Muscle layer of duodenum (tissue), 2 donors: ENCODE data around the gene PCDHGA12.
"Not testable (repeated sequence)": the region's sequence is repeated elsewhere in the genome, so short reads cannot be mapped to it uniquely, and the experiment has no call there.

Experiments
- H3K27ac ChIP-seq: one replicate; pipeline ENCODE4 v1.7.0; 2013; ENCODE audit warnings: mild to moderate bottlenecking, low read length
- H3K27me3 ChIP-seq: one replicate; pipeline ENCODE4 v1.7.0; 2013; ENCODE audit warnings: low read depth, mild to moderate bottlenecking, control low read depth, low read length
- H3K36me3 ChIP-seq, 2 donors: one replicate each; pipeline ENCODE4 v1.7.0; 2013; ENCODE audit warnings: low read length in 2 of 2, control low read depth in 1 of 2, mild to moderate bottlenecking in 1 of 2; ENCODE audit not compliant: insufficient read depth in 2 of 2, control insufficient read depth in 1 of 2
- H3K4me1 ChIP-seq, 2 donors: one replicate each; pipeline ENCODE4 v1.7.0; 2013; ENCODE audit warnings: low read length in 2 of 2, mild to moderate bottlenecking in 2 of 2, control low read depth in 1 of 2, moderate library complexity in 1 of 2; ENCODE audit not compliant: insufficient read depth in 2 of 2, control insufficient read depth in 1 of 2
- H3K4me3 ChIP-seq, 2 donors: one replicate each; pipeline ENCODE4 v1.7.0; 2013; ENCODE audit warnings: low read length in 2 of 2, low read depth in 1 of 2, mild to moderate bottlenecking in 1 of 2
- H3K9me3 ChIP-seq, 2 donors: one replicate each; pipeline ENCODE4 v1.7.0; 2013; ENCODE audit warnings: low read length in 2 of 2, control low read depth in 1 of 2, mild to moderate bottlenecking in 1 of 2; ENCODE audit not compliant: control insufficient read depth in 1 of 2
- donor health status: healthy.

The PCDHGA12 gene

GRCh38 chr5:141394401-141395187 is 35.7 kb upstream of the PCDHGA12 start:
- H3K4me1 ChIP-seq, H3K27ac ChIP-seq, H3K27me3 ChIP-seq, H3K36me3 ChIP-seq: not testable (repeated sequence)
- H3K4me3 ChIP-seq: peak overlapping the region in 1 of 2 donors; percentile 73
- peaks cover 60 to 82% of the 10 kb centered on the region in 2 donors for H3K9me3 ChIP-seq

DNA sequence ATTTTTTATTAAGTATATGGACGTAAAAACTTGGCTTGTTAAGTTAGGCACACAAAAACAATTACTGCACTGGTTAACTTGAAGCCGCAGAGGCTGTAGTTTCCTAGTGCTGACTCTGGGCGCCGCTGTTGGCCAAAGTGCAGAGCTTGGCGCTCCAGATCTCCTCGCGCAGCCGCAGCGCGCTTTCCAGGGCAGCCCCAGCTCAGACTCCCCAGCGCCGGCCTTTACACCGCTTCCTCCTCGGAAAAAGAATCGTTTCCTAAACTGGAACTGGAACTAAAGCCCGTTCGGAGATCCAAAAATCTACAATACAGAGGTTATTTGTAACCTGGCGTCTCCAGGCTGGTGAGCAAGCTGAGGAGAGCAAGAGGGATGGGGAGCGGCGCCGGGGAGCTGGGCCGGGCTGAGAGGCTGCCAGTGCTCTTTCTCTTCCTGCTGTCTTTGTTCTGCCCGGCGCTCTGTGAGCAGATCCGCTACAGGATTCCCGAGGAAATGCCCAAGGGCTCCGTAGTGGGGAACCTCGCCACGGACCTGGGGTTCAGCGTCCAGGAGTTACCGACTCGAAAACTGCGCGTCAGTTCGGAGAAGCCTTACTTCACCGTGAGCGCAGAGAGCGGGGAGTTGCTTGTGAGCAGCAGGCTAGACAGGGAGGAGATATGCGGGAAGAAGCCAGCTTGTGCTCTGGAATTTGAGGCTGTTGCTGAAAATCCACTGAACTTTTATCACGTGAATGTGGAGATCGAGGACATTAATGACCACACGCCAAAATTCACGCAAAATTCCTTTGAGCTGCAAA is 32.4 kb upstream of the PCDHGA12 start, which contains the start of gene PCDHGB5:
Gene PCDHGB5, plus strand, starts transcription at position 192 of the 796 bp plus-strand sequence. Its CDS starts 181 bp downstream, at position 373.
- not testable (repeated sequence) for H3K27ac ChIP-seq, H3K27me3 ChIP-seq, H3K4me1 ChIP-seq, H3K36me3 ChIP-seq
- peak within 1 kb of the TSS; percentile 33 to 54 for H3K4me3 ChIP-seq
- H3K9me3 ChIP-seq: peaks cover 47 to 77% of the 10 kb centered on the region in 2 donors

GRCh38 chr5:141398608-141399007 is 31.7 kb upstream of the PCDHGA12 start:
- Histone ChIP-seq H3K27ac (no peak overlapping the region), H3K4me1 (peaks cover 0 to 4% of the 10 kb centered on the region in 2 donors), H3K9me3 (peaks cover 46 to 77% of the 10 kb centered on the region in 2 donors), H3K27me3 (no peaks in the 10 kb centered on the region), H3K4me3 (peak overlapping the region; percentile 33 to 54), H3K36me3 (peaks cover 0 to 4% of the 10 kb centered on the region in 2 donors)

DNA sequence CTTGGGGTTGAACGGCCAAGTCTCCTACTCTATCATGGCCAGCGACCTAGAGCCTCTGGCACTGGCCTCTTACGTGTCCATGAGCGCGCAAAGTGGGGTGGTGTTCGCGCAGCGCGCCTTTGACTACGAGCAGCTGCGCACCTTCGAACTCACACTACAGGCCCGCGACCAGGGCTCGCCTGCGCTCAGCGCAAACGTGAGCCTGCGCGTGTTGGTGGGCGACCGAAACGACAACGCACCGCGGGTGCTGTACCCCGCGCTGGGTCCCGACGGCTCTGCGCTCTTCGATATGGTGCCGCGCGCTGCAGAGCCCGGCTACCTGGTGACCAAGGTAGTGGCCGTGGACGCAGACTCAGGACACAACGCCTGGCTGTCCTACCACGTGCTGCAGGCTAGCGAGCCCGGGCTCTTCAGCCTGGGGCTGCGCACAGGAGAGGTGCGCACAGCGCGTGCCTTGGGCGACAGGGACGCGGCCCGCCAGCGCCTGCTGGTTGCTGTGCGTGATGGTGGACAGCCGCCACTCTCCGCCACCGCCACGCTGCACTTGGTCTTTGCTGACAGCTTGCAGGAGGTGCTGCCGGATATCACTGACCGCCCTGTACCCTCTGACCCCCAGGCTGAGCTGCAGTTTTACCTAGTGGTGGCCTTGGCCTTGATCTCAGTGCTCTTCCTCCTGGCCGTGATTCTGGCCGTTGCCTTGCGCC is 30.6 kb upstream of the PCDHGA12 start:
- Histone ChIP-seq H3K27me3 (no peaks in the 10 kb centered on the region), H3K36me3 (peaks cover 0 to 8% of the 10 kb centered on the region in 2 donors), H3K4me1 (peaks cover 0 to 4% of the 10 kb centered on the region in 2 donors), H3K9me3 (peaks cover 51 to 77% of the 10 kb centered on the region in 2 donors), H3K27ac (no peak overlapping the region), H3K4me3 (peak overlapping the region in 1 of 2 donors; percentile 54)

DNA sequence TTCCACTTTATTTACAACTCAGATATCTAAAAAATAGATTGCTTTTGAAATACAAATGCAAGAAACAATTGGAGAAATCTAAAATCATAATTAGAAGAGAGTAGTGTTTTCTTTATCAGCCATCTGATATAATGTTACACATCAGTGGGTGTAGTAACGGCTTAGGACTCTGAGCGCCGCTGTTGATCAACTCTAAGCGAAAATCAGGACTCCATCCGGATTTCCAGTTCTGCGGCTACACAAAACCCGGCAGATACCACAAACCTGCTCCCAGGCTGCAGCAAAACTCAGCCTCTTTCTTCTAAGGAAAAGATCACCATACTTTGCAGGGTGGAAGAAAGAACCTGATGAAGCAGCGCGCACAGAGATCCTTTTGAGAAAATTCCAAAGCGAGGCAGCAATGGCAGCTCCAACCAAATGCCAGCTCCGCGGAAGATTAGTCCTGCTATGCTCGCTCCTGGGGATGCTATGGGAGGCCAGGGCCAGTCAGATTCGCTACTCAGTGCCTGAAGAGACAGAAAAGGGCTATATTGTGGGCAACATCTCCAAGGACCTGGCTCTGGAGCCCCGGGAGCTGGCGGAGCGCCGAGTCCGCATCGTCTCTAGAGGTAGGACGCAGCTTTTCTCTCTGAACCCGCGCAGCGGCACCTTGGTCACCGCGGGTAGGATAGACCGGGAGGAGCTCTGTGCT is 27.6 kb upstream of the PCDHGA12 start, which contains the start of gene PCDHGA9:
Gene PCDHGA9, plus strand, starts transcription at position 226 of the 691 bp plus-strand sequence. Its CDS starts 175 bp downstream, at position 401.
- H3K27me3 ChIP-seq: no peaks in the 10 kb centered on the region
- H3K9me3 ChIP-seq: peaks cover 55 to 76% of the 10 kb centered on the region in 2 donors

DNA sequence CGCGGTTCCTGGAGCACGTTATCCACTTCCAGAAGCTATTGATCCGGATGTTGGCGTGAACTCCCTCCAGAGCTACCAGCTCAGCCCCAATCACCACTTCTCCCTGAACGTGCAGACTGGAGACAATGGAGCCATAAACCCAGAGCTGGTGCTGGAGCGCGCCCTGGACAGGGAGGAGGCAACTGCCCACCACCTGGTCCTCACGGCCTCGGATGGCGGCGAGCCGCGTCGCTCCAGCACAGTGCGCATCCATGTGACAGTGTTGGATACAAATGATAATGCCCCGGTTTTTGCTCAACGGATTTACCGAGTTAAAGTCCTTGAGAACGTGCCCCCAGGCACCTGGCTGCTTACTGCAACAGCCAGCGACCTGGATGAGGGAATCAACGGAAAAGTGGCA is 26.9 kb upstream of the PCDHGA12 start:
- Histone ChIP-seq H3K4me3 (peak overlapping the region; percentile 5 to 68), H3K36me3 (peaks cover 0 to 10% of the 10 kb centered on the region in 2 donors), H3K27ac (no peak overlapping the region), H3K27me3 (no peaks in the 10 kb centered on the region), H3K9me3 (peaks cover 55 to 79% of the 10 kb centered on the region in 2 donors), H3K4me1 (peaks cover 0 to 4% of the 10 kb centered on the region in 2 donors)

More for the DNA sequence above, 27.6 kb upstream of the PCDHGA12 start, which contains the start of gene PCDHGA9:
- Histone ChIP-seq H3K36me3 (peaks cover 0 to 10% of the 10 kb centered on the region in 2 donors), H3K4me1 (peaks cover 0 to 4% of the 10 kb centered on the region in 2 donors), H3K4me3 (peak within 1 kb of the TSS; percentile 45 to 68), H3K27ac (no peak within 1 kb of the TSS)

- H3K36me3 ChIP-seq: peaks cover 0 to 13% of the 10 kb centered on the region in 2 donors
- H3K9me3 ChIP-seq: peaks cover 59 to 79% of the 10 kb centered on the region in 2 donors
- not testable (repeated sequence) for H3K27me3 ChIP-seq
Observed at GRCh38 chr5:141407790-141408505, 22.4 kb upstream of the PCDHGA12 start, which contains the start of gene PCDHGB6. TSS of gene PCDHGB6 (plus strand) at chr5:141408021. CDS start at chr5:141408203, 182 bp downstream.

DNA sequence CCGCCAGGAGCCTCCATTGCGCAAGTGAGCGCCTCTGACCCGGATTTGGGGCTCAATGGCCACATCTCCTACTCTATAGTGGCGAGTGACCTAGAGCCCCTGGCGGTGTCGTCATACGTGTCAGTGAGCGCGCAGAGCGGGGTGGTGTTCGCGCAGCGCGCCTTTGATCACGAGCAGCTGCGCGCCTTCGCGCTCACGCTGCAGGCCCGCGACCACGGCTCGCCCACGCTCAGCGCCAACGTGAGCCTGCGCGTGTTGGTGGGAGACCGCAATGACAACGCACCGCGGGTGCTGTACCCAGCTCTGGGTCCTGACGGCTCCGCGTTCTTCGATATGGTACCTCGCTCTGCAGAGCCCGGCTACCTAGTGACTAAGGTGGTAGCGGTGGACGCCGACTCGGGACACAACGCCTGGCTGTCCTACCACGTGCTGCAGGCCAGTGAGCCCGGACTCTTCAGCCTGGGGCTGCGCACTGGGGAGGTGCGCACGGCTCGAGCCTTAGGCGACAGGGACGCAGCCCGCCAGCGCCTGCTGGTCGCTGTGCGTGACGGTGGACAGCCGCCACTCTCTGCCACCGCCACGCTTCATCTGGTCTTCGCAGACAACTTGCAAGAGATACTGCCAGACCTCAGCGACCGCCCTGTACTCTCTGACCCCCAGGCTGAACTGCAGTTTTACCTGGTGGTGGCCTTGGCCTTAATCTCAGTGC is 20.6 kb upstream of the PCDHGA12 start:
- H3K9me3 ChIP-seq: peaks cover 55 to 78% of the 10 kb centered on the region in 2 donors
- H3K4me1 ChIP-seq: no peaks in the 10 kb centered on the region
- H3K36me3 ChIP-seq: peaks cover 0 to 15% of the 10 kb centered on the region in 2 donors
- H3K27me3 ChIP-seq: no peaks in the 10 kb centered on the region
- H3K4me3 ChIP-seq: peak overlapping the region; percentile 21 to 70
- H3K27ac ChIP-seq: no peak overlapping the region

More at GRCh38 chr5:141407790-141408505, 22.4 kb upstream of the PCDHGA12 start, which contains the start of gene PCDHGB6:
- H3K27ac ChIP-seq, H3K4me1 ChIP-seq: not testable (repeated sequence)
- peak within 1 kb of the TSS; percentile 1 to 70 for H3K4me3 ChIP-seq

GRCh38 chr5:141411575-141411974 is 18.7 kb upstream of the PCDHGA12 start:
- H3K36me3 ChIP-seq: peaks cover 0 to 14% of the 10 kb centered on the region in 2 donors

More at GRCh38 chr5:141411575-141411974, 18.7 kb upstream of the PCDHGA12 start:
- H3K27ac ChIP-seq: no peak overlapping the region
- peak overlapping the region; percentile 21 to 70 for H3K4me3 ChIP-seq
- H3K4me1 ChIP-seq: no peaks in the 10 kb centered on the region
- H3K9me3 ChIP-seq: peaks cover 50 to 76% of the 10 kb centered on the region in 2 donors
- no peaks in the 10 kb centered on the region for H3K27me3 ChIP-seq
